ENCODE results near the gene CRABP1.

CRABP1 gene

DNA sequence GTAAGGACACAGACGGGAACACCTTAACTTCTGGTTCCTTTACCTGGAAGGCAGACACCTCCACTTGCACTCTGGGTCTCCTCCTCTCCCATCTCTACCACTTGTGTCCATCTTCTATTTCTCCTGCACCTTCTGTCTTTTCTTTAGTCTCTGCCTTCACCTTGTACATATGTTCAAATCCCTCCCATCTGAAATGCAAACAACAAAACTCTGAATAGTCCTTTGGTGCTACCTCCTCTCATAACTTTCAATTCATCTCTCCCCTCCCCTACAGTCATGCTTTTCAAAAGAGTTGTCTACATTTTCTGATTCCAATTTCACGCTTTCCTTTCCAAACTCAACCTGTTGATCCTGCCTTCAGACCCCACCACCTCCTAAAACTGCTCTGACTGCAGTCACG is 5.3 kb upstream of the CRABP1 start:
- Histone ChIP-seq H3F3A (ENCODE audit: insufficient read depth, low read length) (no peaks in the 10 kb centered on the region), H3K36me3 (replicated peaks; ENCODE audit: insufficient read depth, low read length) (no peaks in the 10 kb centered on the region), H3K9me3 (replicated peaks; ENCODE audit: insufficient read depth, low read length) (no peaks in the 10 kb centered on the region), H3K27me3 (replicated peaks; ENCODE audit: insufficient read depth, low read length) (peaks cover 34% of the 10 kb centered on the region), H3K9ac (ENCODE audit: low read length) (no peak overlapping the region), H3K79me2 (ENCODE audit: low read length) (no peaks in the 10 kb centered on the region), H3K4me2 (ENCODE audit: low read depth, low read length) (no peak overlapping the region), H3K4me1 (ENCODE audit: low read length) (no peaks in the 10 kb centered on the region), H3K9me2 (replicated peaks; ENCODE audit: insufficient read depth, low read length) (no peaks in the 10 kb centered on the region), H3K27ac (ENCODE audit: low read length) (no peak overlapping the region), H4K20me1 (ENCODE audit: insufficient read depth, low read length) (no peaks in the 10 kb centered on the region), H2AFZ (ENCODE audit: low read length) (no peak overlapping the region), H3K4me3 (ENCODE audit: low read length) (no peak overlapping the region)
- DNase-seq: no peak
- TF ChIP-seq EZH2phosphoT487 (IDR thresholded peaks at IDR 0.05; ENCODE audit: low read length) (no peak), EZH2 (optimal IDR thresholded peaks at IDR 0.05; ENCODE audit: low read depth, low read length) (no peak)
- TF ChIP-seq, protein P1, sequence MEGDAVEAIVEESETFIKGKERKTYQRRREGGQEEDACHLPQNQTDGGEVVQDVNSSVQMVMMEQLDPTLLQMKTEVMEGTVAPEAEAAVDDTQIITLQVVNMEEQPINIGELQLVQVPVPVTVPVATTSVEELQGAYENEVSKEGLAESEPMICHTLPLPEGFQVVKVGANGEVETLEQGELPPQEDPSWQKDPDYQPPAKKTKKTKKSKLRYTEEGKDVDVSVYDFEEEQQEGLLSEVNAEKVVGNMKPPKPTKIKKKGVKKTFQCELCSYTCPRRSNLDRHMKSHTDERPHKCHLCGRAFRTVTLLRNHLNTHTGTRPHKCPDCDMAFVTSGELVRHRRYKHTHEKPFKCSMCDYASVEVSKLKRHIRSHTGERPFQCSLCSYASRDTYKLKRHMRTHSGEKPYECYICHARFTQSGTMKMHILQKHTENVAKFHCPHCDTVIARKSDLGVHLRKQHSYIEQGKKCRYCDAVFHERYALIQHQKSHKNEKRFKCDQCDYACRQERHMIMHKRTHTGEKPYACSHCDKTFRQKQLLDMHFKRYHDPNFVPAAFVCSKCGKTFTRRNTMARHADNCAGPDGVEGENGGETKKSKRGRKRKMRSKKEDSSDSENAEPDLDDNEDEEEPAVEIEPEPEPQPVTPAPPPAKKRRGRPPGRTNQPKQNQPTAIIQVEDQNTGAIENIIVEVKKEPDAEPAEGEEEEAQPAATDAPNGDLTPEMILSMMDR (IDR thresholded peaks at IDR 0.05; ENCODE audit: low read length): no peak

DNA sequence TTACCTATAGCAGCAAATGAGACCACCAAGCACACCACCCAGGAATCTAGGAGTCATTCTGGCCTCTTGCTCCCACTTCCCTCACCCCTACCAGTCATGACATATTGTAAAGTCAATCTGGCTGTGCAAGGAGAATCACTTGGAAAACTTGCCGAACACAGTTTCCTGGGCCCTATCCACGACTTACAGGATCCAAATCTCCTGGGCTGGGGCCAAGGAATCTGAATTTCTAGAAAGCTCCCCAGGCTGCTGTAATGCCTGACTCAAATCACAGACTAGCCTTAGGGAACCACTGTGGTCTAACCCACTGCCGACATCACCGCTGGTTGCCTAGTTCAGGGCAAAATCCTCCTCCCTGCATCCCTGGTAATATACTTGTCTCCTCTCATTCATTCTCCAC is 4.2 kb upstream of the CRABP1 start:
- Histone ChIP-seq H3K9me2 (replicated peaks; ENCODE audit: insufficient read depth, low read length) (no peaks in the 10 kb centered on the region), H3K27ac (ENCODE audit: low read length) (no peak overlapping the region), H3K27me3 (replicated peaks; ENCODE audit: insufficient read depth, low read length) (peaks cover 44% of the 10 kb centered on the region), H3K4me2 (ENCODE audit: low read depth, low read length) (no peak overlapping the region), H3K9me3 (replicated peaks; ENCODE audit: insufficient read depth, low read length) (no peaks in the 10 kb centered on the region), H3K4me1 (ENCODE audit: low read length) (no peaks in the 10 kb centered on the region), H3K9ac (ENCODE audit: low read length) (no peak overlapping the region), H2AFZ (ENCODE audit: low read length) (no peak overlapping the region), H3K36me3 (replicated peaks; ENCODE audit: insufficient read depth, low read length) (no peaks in the 10 kb centered on the region), H3K4me3 (ENCODE audit: low read length) (no peak overlapping the region), H3F3A (ENCODE audit: insufficient read depth, low read length) (no peaks in the 10 kb centered on the region), H4K20me1 (ENCODE audit: insufficient read depth, low read length) (no peaks in the 10 kb centered on the region), H3K79me2 (ENCODE audit: low read length) (no peaks in the 10 kb centered on the region)
- TF ChIP-seq, protein P1 (IDR thresholded peaks at IDR 0.05; ENCODE audit: low read length): no peak
- TF ChIP-seq EZH2 (optimal IDR thresholded peaks at IDR 0.05; ENCODE audit: low read depth, low read length) (no peak), EZH2phosphoT487 (IDR thresholded peaks at IDR 0.05; ENCODE audit: low read length) (no peak)
- DNase-seq: no peak

GRCh38 chr15:78338781-78339180 is 1.4 kb upstream of the CRABP1 start:
- Histone ChIP-seq H3K9ac (ENCODE audit: low read length) (no peak overlapping the region), H2AFZ (ENCODE audit: low read length) (no peak overlapping the region), H4K20me1 (ENCODE audit: insufficient read depth, low read length) (no peaks in the 10 kb centered on the region), H3K4me2 (ENCODE audit: low read depth, low read length) (no peak overlapping the region), H3K9me2 (replicated peaks; ENCODE audit: insufficient read depth, low read length) (no peaks in the 10 kb centered on the region), H3K4me1 (ENCODE audit: low read length) (no peaks in the 10 kb centered on the region), H3K27me3 (replicated peaks; ENCODE audit: insufficient read depth, low read length) (peaks cover 66% of the 10 kb centered on the region), H3K4me3 (ENCODE audit: low read length) (no peak overlapping the region), H3F3A (ENCODE audit: insufficient read depth, low read length) (no peaks in the 10 kb centered on the region), H3K9me3 (replicated peaks; ENCODE audit: insufficient read depth, low read length) (no peaks in the 10 kb centered on the region), H3K36me3 (replicated peaks; ENCODE audit: insufficient read depth, low read length) (no peaks in the 10 kb centered on the region), H3K79me2 (ENCODE audit: low read length) (no peaks in the 10 kb centered on the region), H3K27ac (ENCODE audit: low read length) (no peak overlapping the region)
- TF ChIP-seq EZH2 (optimal IDR thresholded peaks at IDR 0.05; ENCODE audit: low read depth, low read length): no peak
- TF ChIP-seq, protein P1 (IDR thresholded peaks at IDR 0.05; ENCODE audit: low read length): no peak
- no peak for TF ChIP-seq EZH2phosphoT487 (IDR thresholded peaks at IDR 0.05; ENCODE audit: low read length)
- no peak for DNase-seq
